Spleen (tissue), 11 donors: ENCODE measurements around the gene MZF1. TPM values are rescaled to one million over a fixed set of nuclear protein-coding genes. Genes with fewer than 3 reads are reported as not detected.

ENCODE experiments used
- DNase-seq: peaks from one replicate; pipeline ENCODE4 v3.0.0-alpha.2; 2020
- H3K27ac ChIP-seq, 8 donors: fragments of 200-600 bp; sonication (generic) in 7 of 8; 1 replicate in 4 of 8; 2 replicates in 4 of 8; pipeline versions ENCODE4 v1.5.0 to v1.8.0; 2016 to 2021; ENCODE audit warnings: inconsistent platforms in 4 of 8, mild to moderate bottlenecking in 4 of 8, moderate library complexity in 1 of 8
- H3K27me3 ChIP-seq, 7 donors: fragments of 200-600 bp; sonication (generic) in 6 of 7; replicated peaks in 1 of 7; 1 replicate in 4 of 7; 2 replicates in 3 of 7; pipeline versions ENCODE4 v1.5.0 to v1.8.0; 2016 to 2021; ENCODE audit warnings: inconsistent platforms in 3 of 7, mild to moderate bottlenecking in 1 of 7
- H3K36me3 ChIP-seq, 6 donors: fragments of 200-600 bp; sonication (generic) in 5 of 6; 1 replicate in 4 of 6; 2 replicates in 2 of 6; pipeline versions ENCODE4 v1.5.0 to v1.8.0; 2016 to 2021; ENCODE audit warnings: inconsistent platforms in 2 of 6
- H3K4me1 ChIP-seq, 6 donors: fragments of 200-600 bp; sonication (generic) in 5 of 6; 1 replicate in 3 of 6; 2 replicates in 3 of 6; pipeline versions ENCODE4 v1.5.0 to v1.8.0; 2016 to 2021; ENCODE audit warnings: inconsistent platforms in 3 of 6
- H3K4me3 ChIP-seq, 8 donors: fragments of 200-600 bp; sonication (generic) in 7 of 8; 1 replicate in 4 of 8; 2 replicates in 4 of 8; pipeline versions ENCODE4 v1.5.0 to v1.8.0; 2016 to 2021; ENCODE audit warnings: inconsistent platforms in 4 of 8, mild to moderate bottlenecking in 4 of 8, moderate library complexity in 2 of 8
- H3K9me3 ChIP-seq, 8 donors: fragments of 200-600 bp; sonication (generic) in 7 of 8; 1 replicate in 4 of 8; 2 replicates in 4 of 8; pipeline versions ENCODE4 v1.5.0 to v1.8.0; 2016 to 2021; ENCODE audit warnings: inconsistent platforms in 4 of 8
- CTCF ChIP-seq, 11 experiments: fragments of 200-600 bp in 7 of 11; fragments of 450-650 bp in 4 of 11; sonication (generic) in 4 of 11; IDR thresholded peaks in 8 of 11; conservative IDR thresholded peaks in 3 of 11; 1 replicate in 7 of 11; 2 replicates in 4 of 11; pipeline versions ENCODE4 v1.4.0 to v1.8.0; 2016 to 2021; ENCODE audit warnings: antibody characterized with exemption in 11 of 11, inconsistent platforms in 4 of 11, mild to moderate bottlenecking in 1 of 11
- POLR2A ChIP-seq, 3 donors: fragments of 450-650 bp; IDR thresholded peaks; one replicate each; pipeline ENCODE4 v1.5.1; 2017; ENCODE audit warnings: antibody characterized with exemption in 3 of 3, mild to moderate bottlenecking in 1 of 3
- POLR2AphosphoS5 ChIP-seq, 3 donors: sonication (generic); formaldehyde crosslinking; IDR thresholded peaks; one replicate each; pipeline ENCODE4 v1.5.1; 2017; ENCODE audit warnings: antibody characterized with exemption in 3 of 3
- WGBS, 5 donors: extraction: QIAGEN DNeasy Blood & Tissue Kit in 3 of 5; methylation state at CpG; one replicate each; pipeline versions ENCODE4 v1.1.5 to v1.1.7; 2013 to 2018; 5-methylcytosine and 5-hydroxymethylcytosine counted together
- intact Hi-C: fragments of 100-400 bp; cut with DNase I; formaldehyde crosslinking; loops from one replicate; pipeline ENCODE4 v1.15.0; 2023; ENCODE audit warnings: low total_unique reads
- polyA plus RNA-seq, 3 donors: library from polyadenylated mRNA; stranded (reverse); fragments of 200-250 nt; gene quantifications; one replicate each; pipeline ENCODE4 v1.2.1, GENCODE V29; 2013
- total RNA-seq, 7 donors: library from RNA; depleted of rRNA in 3 of 7; stranded (reverse); fragments of >200 nt in 3 of 7; fragmentation: NEBNext Ultra II Directional in 4 of 7; extraction: Animal tissue kit (Norgen Biotek cat#: 25700) in 4 of 7; gene quantifications; one replicate each; pipeline versions ENCODE4 v1.1.0 to v1.2.1, GENCODE V29; 2016 to 2021
- donor health status: healthy with polysubstance abuse.
- donor health status: DM: no; HTN: no; CAD: no; lungs with moderate emphysema.
- donor health status: DM: no; HTN: no; CAD: no.
- donor health status: Bipolar disorder and iron deficiency.
- donor health status: healthy.
- donor health status: DM: no; HTN: no; CAD: no.
- donor health status: DM: yes; HTN: yes; CAD: no.

MZF1 gene
- total and polyA plus RNA-seq, 10 donors, result 13.2 to 41.6 (median 35.6) TPM

GRCh38 chr19:58575183-58576041 lies 2.3 kb upstream of the MZF1 start:
- WGBS, 5 donors, result 0 to 1% (median 0%) methylated on average over 51 to 66 of the region's 66 CpGs
- peaks cover 0 to 13% (median 7%) of the 10 kb centered on the region in 6 donors for H3K36me3 ChIP-seq
- peak overlapping the region; percentile 71 to 99 (median 92) for H3K27ac ChIP-seq
- H3K4me1 ChIP-seq, result peaks cover 10 to 80% (median 46%) of the 10 kb centered on the region in 6 donors
- H3K9me3 ChIP-seq, result no peaks in the 10 kb centered on the region
- no peaks in the 10 kb centered on the region for H3K27me3 ChIP-seq
- intact Hi-C loops, result no loop called here
- peak in 2 of 3 donors; percentile 21 to 25 for TF ChIP-seq POLR2A (IDR thresholded peaks at IDR 0.05)
- TF ChIP-seq CTCF (IDR thresholded peaks at IDR 0.05 in 8 of 11, conservative IDR thresholded peaks at IDR 0.05 in 3 of 11), result peak in 5 of 11 experiments; percentile 6 to 19 (median 9)
- TF ChIP-seq POLR2AphosphoS5 (IDR thresholded peaks at IDR 0.05), result peak; percentile 85 to 91 (median 88)
- peak; percentile 97 for DNase-seq
- peak overlapping the region; percentile 76 to 96 (median 89) for H3K4me3 ChIP-seq

- peak overlapping the region in 7 of 8 donors; percentile 37 to 87 (median 59) for H3K4me3 ChIP-seq
- peak overlapping the region; percentile 94 to 99 (median 97) for H3K27ac ChIP-seq
- DNase-seq, result no peak
- TF ChIP-seq POLR2AphosphoS5 (IDR thresholded peaks at IDR 0.05), result no peak
- TF ChIP-seq POLR2A (IDR thresholded peaks at IDR 0.05), result no peak
- no peak for TF ChIP-seq CTCF (IDR thresholded peaks at IDR 0.05 in 8 of 11, conservative IDR thresholded peaks at IDR 0.05 in 3 of 11)
- 1 to 3% (median 2%) methylated on average over 20 of the region's 20 CpGs for WGBS, 5 donors
- H3K9me3 ChIP-seq, result no peaks in the 10 kb centered on the region
- intact Hi-C loops, result no loop called here
- peaks cover 0 to 30% (median 15%) of the 10 kb centered on the region in 6 donors for H3K36me3 ChIP-seq
- H3K27me3 ChIP-seq, result no peaks in the 10 kb centered on the region
- peaks cover 10 to 68% (median 42%) of the 10 kb centered on the region in 6 donors for H3K4me1 ChIP-seq
Measured at GRCh38 chr19:58573658-58574164, 576 bp upstream of the MZF1 start.

GRCh38 chr19:58572026-58572817 lies 913 bp downstream of the MZF1 start:
- no peak for TF ChIP-seq CTCF (IDR thresholded peaks at IDR 0.05 in 8 of 11, conservative IDR thresholded peaks at IDR 0.05 in 3 of 11)
- no peak for TF ChIP-seq POLR2AphosphoS5 (IDR thresholded peaks at IDR 0.05)
- TF ChIP-seq POLR2A (IDR thresholded peaks at IDR 0.05), result no peak
- intact Hi-C loops, result no loop called here
- peak overlapping the region; percentile 37 to 87 (median 58) for H3K4me3 ChIP-seq
- WGBS, 5 donors, result 35 to 55% (median 38%) methylated on average over 18 to 24 of the region's 24 CpGs
- H3K27ac ChIP-seq, result peak overlapping the region; percentile 94 to 99 (median 97)
- no peaks in the 10 kb centered on the region for H3K27me3 ChIP-seq
- H3K9me3 ChIP-seq, result no peaks in the 10 kb centered on the region
- no peak for DNase-seq
- peaks cover 0 to 40% (median 17%) of the 10 kb centered on the region in 6 donors for H3K36me3 ChIP-seq
- H3K4me1 ChIP-seq, result peaks cover 10 to 55% (median 36%) of the 10 kb centered on the region in 6 donors
